Measurements from ENCODE around the gene TPST1. TPM values are rescaled to one million over a fixed set of nuclear protein-coding genes. Genes with fewer than 3 reads are reported as not detected.

Gene TPST1
- total RNA-seq, 1 experiment from 2014 or later, result 29.0 TPM

DNA sequence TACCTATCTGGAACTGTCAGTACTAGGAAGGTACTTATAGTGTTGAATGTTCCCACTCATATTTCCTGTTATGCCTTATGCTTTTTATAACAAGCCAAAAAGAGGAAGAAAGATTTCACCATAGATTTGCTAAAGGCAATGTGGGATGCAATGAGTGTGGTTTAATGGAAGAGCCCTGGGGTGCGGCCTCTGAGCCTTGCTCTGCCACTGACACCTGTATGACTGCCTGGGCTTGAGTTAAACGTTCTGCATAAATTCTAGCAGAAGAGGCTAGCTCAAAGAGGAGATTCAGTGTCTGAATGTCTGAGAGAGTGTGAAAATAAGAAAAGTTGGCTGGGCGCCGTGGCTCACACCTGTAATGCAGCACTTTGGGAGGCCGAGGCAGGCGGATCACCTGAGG is 143.8 kb downstream of the TPST1 start:
- ATAC-seq (no peak), DNase-seq (ENCODE audit: low read depth, low spot score) (no peak)
- no peaks in the 10 kb centered on the region for H3K27me3 ChIP-seq (ENCODE audit: control insufficient read depth, insufficient read depth, low read length)
- TF ChIP-seq TCF7L2 (IDR thresholded peaks at IDR 0.05; ENCODE audit: low read depth, low read length) (no peak), POLR2AphosphoS5 (IDR thresholded peaks at IDR 0.05; ENCODE audit: low read depth, low read length) (no peak), SIN3A (IDR thresholded peaks at IDR 0.05; ENCODE audit: borderline replicate concordance, insufficient read depth, low read depth, low read length) (no peak)
- TF ChIP-seq, protein P1, sequence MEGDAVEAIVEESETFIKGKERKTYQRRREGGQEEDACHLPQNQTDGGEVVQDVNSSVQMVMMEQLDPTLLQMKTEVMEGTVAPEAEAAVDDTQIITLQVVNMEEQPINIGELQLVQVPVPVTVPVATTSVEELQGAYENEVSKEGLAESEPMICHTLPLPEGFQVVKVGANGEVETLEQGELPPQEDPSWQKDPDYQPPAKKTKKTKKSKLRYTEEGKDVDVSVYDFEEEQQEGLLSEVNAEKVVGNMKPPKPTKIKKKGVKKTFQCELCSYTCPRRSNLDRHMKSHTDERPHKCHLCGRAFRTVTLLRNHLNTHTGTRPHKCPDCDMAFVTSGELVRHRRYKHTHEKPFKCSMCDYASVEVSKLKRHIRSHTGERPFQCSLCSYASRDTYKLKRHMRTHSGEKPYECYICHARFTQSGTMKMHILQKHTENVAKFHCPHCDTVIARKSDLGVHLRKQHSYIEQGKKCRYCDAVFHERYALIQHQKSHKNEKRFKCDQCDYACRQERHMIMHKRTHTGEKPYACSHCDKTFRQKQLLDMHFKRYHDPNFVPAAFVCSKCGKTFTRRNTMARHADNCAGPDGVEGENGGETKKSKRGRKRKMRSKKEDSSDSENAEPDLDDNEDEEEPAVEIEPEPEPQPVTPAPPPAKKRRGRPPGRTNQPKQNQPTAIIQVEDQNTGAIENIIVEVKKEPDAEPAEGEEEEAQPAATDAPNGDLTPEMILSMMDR (IDR thresholded peaks at IDR 0.05), result no peak
- H3K4me3 ChIP-seq (ENCODE audit: low read depth in 2 of 2, low read length in 2 of 2), result no peak overlapping the region
- ChIA-PET POLR2A (interaction anchor here (0.7 kb wide), 1 partner anchor 80 kb away, joined by 3 read pairs; no protein-coding TSS in a partner anchor), CTCF (no interaction called here)
- no peaks in the 10 kb centered on the region for H3K36me3 ChIP-seq (ENCODE audit: control insufficient read depth, insufficient read depth, low read length)
- no peak overlapping the region for H3K27ac ChIP-seq (ENCODE audit: low read length)
- H3K4me1 ChIP-seq (ENCODE audit: control insufficient read depth, insufficient read depth, low read length), result peaks cover 6% of the 10 kb centered on the region; the same call in 1 of the 2 replicates
- BruUV-seq (replicated peaks), result no TSS peak
- intact Hi-C loops (cut with micrococcal nuclease; ENCODE audit: unreplicated experiment) (no loop called here), in situ Hi-C loops (cut with HindIII; ENCODE audit: low pct_unique_long_range_greater_than_20kb, low sequenced_read_pairs) (no loop called here)
- no peaks in the 10 kb centered on the region for H3K9me3 ChIP-seq (ENCODE audit: control insufficient read depth, insufficient read depth, low read depth, low read length)

DNA sequence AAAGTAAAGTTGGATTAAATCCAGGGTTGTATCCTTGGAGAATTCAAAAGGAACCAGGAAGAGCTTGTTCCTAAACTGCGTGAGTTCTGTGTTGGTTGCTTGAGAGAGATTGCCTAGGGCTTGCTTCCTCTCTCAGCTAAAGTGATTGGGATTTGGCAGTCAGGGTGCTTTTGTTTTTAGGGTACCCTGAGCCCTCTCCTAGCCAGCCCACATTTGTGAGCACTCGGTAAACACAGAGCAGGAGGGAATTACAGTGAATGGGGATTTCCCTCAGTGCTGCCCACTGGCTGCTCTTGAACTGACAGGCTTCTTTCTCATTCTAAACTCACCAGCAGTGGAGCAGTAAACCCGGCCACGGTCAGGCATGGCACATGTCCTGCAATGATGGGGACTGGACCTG is 146.9 kb downstream of the TPST1 start:
- Histone ChIP-seq H3K27ac (ENCODE audit: low read length) (no peak overlapping the region), H3K4me3 (ENCODE audit: low read depth in 2 of 2, low read length in 2 of 2) (no peak overlapping the region), H3K36me3 (ENCODE audit: control insufficient read depth, insufficient read depth, low read length) (no peaks in the 10 kb centered on the region), H3K27me3 (ENCODE audit: control insufficient read depth, insufficient read depth, low read length) (no peaks in the 10 kb centered on the region), H3K9me3 (ENCODE audit: control insufficient read depth, insufficient read depth, low read depth, low read length) (no peaks in the 10 kb centered on the region), H3K4me1 (ENCODE audit: control insufficient read depth, insufficient read depth, low read length) (peaks cover 6% of the 10 kb centered on the region; the same call in 1 of the 2 replicates)
- in situ Hi-C loops (cut with HindIII; ENCODE audit: low pct_unique_long_range_greater_than_20kb, low sequenced_read_pairs), result no loop called here
- TF ChIP-seq SIN3A (IDR thresholded peaks at IDR 0.05; ENCODE audit: borderline replicate concordance, insufficient read depth, low read depth, low read length), result no peak
- no peak for TF ChIP-seq POLR2AphosphoS5 (IDR thresholded peaks at IDR 0.05; ENCODE audit: low read depth, low read length)
- TF ChIP-seq, protein P2, sequence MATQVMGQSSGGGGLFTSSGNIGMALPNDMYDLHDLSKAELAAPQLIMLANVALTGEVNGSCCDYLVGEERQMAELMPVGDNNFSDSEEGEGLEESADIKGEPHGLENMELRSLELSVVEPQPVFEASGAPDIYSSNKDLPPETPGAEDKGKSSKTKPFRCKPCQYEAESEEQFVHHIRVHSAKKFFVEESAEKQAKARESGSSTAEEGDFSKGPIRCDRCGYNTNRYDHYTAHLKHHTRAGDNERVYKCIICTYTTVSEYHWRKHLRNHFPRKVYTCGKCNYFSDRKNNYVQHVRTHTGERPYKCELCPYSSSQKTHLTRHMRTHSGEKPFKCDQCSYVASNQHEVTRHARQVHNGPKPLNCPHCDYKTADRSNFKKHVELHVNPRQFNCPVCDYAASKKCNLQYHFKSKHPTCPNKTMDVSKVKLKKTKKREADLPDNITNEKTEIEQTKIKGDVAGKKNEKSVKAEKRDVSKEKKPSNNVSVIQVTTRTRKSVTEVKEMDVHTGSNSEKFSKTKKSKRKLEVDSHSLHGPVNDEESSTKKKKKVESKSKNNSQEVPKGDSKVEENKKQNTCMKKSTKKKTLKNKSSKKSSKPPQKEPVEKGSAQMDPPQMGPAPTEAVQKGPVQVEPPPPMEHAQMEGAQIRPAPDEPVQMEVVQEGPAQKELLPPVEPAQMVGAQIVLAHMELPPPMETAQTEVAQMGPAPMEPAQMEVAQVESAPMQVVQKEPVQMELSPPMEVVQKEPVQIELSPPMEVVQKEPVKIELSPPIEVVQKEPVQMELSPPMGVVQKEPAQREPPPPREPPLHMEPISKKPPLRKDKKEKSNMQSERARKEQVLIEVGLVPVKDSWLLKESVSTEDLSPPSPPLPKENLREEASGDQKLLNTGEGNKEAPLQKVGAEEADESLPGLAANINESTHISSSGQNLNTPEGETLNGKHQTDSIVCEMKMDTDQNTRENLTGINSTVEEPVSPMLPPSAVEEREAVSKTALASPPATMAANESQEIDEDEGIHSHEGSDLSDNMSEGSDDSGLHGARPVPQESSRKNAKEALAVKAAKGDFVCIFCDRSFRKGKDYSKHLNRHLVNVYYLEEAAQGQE (IDR thresholded peaks at IDR 0.05; ENCODE audit: insufficient read depth in 1 of 2, low read depth in 2 of 2, low read length in 1 of 2), result no peak
- TF ChIP-seq, protein P1 (IDR thresholded peaks at IDR 0.05), result no peak
- no peak for TF ChIP-seq TCF7L2 (IDR thresholded peaks at IDR 0.05; ENCODE audit: low read depth, low read length)
- CTCF ChIA-PET, result no interaction called here
- POLR2A ChIA-PET, result no interaction called here
- no peak for DNase-seq (ENCODE audit: low read depth, low spot score)
- intact Hi-C loops (cut with micrococcal nuclease; ENCODE audit: unreplicated experiment), result loop anchor here (10.0 kb wide), 1 partner anchor 137 kb away; no protein-coding TSS in a partner anchor
- BruUV-seq (replicated peaks), result no TSS peak
- peak; percentile 73 for ATAC-seq
